ENCODE results near the gene DQX1.
A peak's percentile ranks its signal among the peaks of the same experiment; 100 is the strongest.

Gene DQX1

DNA sequence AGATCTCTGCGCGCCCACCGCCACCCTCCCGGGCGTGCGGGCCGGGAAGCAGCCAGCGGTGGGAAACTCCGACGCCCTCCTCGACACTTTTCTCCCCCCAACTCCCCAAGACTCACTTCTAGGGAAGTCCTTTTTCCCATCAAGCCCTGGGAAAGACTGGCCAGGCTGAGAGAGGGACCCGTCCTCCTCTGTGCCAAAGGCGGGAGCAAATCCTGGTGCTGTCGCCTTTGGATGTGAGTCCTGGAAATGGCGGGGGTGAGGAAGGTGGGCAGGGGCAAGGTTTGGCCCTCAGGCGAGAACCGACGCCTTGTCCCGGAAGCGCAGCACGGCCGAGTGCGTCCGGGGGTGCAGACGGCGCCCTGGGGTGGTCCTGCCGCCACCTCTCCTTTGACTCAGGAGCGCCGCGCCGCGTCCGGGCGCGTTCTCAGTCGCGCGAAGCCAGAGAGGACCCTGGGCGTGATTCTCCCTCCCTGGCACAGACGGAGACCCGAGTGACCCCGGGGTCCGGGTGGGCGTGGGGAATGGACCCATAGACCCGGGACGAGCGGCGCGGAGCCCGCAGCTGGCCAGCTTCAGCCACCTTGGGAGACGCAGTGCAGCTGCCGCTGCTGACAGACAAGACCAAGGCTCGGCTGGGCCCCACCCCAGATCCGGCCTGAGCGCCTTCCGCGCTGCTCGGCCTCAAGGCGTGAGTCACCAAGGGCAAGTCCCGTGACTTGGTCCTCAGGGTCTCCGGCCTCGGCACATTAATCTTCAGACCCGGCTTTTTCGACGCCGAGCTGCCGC, 23.1 kb downstream of the DQX1 start:
- DNase-seq (ENCODE audit: low read depth) = peak; percentile 83
- TF ChIP-seq, protein P1, sequence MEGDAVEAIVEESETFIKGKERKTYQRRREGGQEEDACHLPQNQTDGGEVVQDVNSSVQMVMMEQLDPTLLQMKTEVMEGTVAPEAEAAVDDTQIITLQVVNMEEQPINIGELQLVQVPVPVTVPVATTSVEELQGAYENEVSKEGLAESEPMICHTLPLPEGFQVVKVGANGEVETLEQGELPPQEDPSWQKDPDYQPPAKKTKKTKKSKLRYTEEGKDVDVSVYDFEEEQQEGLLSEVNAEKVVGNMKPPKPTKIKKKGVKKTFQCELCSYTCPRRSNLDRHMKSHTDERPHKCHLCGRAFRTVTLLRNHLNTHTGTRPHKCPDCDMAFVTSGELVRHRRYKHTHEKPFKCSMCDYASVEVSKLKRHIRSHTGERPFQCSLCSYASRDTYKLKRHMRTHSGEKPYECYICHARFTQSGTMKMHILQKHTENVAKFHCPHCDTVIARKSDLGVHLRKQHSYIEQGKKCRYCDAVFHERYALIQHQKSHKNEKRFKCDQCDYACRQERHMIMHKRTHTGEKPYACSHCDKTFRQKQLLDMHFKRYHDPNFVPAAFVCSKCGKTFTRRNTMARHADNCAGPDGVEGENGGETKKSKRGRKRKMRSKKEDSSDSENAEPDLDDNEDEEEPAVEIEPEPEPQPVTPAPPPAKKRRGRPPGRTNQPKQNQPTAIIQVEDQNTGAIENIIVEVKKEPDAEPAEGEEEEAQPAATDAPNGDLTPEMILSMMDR (conservative IDR thresholded peaks at IDR 0.05; ENCODE audit: low read length) = peak; percentile 35; the same call in 1 of the 2 replicates
- H3K4me3 ChIP-seq (ENCODE audit: low read length) = peak overlapping the region; percentile 78

DNA sequence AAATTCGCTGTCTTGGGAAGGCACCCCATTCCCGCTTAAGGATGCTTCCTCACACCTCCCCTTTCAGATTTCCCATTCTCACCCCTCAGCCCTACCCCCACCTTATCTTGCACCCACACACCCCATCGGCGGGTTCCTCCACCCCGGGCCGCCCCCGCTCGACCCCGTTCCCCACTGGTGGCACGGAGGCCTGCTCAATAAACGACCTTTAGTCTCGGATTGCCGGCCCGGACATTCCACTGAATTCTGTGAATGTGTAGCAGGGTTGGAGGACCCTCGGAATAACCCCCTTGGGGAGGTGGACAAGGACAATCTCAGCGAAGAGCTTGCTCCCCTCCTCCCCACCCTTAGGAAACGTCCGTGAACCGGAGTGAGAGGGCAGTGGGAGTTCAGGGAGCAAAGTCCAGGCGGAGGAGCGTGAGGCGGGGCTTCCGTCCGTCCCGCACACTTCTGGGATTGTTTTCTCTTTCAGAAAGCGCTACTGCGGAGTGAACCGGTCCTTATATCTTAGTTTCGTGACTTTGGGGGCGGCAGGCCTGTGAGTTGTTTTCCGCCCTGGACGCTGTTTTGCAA, 23.8 kb downstream of the DQX1 start:
- TF ChIP-seq, protein P1 (conservative IDR thresholded peaks at IDR 0.05; ENCODE audit: low read length) = no peak
- DNase-seq (ENCODE audit: low read depth) = no peak
- H3K4me3 ChIP-seq (ENCODE audit: low read length) = peak overlapping the region; percentile 78

DNA sequence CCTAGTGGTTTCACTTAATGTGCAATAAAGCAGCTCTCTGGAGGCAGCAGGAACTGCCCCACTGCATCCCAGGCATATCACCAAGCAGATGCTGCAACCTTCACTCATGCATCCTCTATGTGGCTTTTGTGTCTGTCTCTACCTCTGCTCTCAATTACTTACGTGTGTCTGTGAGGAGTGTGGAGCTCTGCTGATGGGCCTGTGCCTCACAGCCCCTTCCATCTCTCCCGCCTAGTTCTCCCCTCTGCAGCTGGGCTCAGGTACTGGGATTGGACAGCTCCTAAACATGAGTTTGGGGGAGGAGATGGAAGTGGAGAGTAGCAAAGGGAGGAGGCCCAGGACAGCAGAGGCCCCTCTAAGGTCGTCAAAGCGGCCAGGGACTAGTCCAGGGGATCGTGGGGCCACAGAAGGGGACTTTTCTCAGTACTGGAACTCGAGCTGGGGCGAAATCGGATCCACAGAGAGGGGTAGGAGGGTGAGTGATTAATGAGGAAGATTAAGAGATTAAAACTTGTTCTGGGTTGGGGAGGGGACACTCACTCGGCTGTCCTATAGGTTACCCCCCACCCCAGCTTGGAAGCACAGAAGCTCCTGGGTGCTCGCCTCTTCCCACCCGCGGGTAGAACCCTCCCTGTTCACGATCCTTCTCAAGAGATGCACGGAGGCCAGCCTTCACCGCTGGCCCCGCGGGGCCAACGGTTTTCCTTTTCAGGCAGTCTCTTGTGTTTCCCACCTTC, 24.5 kb downstream of the DQX1 start:
- H3K4me3 ChIP-seq (ENCODE audit: low read length) = peak overlapping the region; percentile 78
- DNase-seq (ENCODE audit: low read depth) = no peak

DNA sequence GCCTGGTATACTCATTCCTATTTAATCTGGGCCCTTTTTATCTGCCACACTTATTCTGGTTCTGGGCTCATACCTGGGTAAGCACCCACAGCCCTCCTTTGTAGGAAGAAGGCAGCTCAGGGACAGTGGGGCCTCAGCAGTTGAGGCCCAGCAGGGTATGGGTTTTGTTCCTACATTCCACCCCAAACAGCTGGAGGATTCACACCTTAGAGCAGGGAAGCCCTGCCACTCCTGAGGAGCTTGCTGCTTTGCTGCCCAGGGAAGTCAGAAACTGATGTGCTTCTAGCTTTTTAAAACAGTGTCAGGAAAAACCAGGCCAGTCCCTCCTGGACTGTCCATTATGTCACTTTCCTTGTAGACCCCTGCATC, 25.5 kb downstream of the DQX1 start:
- TF ChIP-seq, protein P1 (conservative IDR thresholded peaks at IDR 0.05; ENCODE audit: low read length) = no peak
- DNase-seq (ENCODE audit: low read depth) = no peak
- no peak overlapping the region for H3K4me3 ChIP-seq (ENCODE audit: low read length)

More for the DNA sequence above, 24.5 kb downstream of the DQX1 start:
- TF ChIP-seq, protein P1 (conservative IDR thresholded peaks at IDR 0.05; ENCODE audit: low read length) = no peak

DNA sequence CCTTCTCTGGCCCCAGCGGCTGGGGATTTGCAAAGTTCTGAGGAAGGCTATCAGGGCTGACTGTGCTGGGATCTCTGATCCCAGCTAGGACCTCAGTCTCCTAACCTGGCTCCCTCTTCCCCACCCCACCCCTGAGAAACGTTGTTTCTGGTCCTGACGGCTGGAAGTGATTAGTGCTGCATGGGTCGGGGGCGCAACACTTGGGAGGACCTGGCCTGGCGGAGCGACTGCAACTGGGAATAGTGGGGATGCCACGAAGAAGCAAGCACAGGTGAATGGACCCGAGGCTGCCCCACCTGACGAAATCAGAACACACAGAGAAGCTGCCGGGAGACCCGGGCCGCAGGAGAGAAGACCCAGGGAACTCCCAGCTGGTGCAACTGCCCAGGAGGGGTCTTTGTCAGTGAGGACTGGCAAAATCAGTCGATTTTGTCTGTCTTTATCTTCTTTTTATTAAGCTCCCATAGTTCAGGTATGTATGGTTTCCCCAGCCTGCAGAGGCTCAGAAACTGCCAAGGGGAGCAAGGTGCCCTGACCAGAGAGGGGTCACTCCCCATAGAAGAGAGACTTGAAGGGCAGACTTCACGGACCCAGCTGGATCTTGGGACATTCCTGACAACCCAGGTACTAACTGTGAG, 26.0 kb downstream of the DQX1 start:
- no peak for DNase-seq (ENCODE audit: low read depth)
- TF ChIP-seq, protein P1 (conservative IDR thresholded peaks at IDR 0.05; ENCODE audit: low read length) = no peak
- peak overlapping the region; percentile 22; the same call in 1 of the 2 replicates for H3K4me3 ChIP-seq (ENCODE audit: low read length)

DNA sequence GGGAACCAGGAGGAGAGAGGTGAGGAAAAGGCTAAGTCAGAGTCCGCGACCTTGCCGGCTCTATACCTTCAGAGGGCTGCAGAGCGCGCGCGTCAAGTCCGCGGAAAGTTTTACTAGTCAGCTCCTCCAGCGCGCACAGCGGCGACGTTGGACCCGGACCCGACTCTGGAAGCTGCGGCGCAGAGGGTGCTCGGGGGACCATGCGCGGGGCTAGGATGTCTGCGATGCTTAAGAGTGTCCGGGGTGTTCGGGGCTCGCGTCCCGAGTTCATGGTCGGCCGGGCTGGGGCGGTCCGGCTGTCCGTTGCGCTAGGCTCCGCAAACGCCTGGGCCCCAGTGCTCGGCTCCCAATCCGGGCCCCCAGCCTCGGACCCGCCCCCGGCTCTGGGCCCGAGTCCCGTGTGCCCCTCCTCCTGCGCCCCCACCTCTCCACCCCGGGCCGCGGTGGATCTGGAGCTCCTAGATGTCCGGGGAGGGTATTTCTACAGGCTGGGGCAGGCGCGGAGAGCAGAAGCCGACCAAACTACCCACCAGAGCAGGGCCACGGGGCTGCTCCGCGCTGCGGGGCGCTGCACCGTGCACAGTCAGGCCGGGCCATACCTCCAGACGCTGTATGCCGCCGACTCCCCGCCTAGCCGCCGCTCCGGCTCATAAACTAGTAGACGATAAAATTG, 26.6 kb downstream of the DQX1 start, which contains the start of gene LBX2:
Gene LBX2 (minus strand): TSS at position 337 of the 673 bp plus-strand sequence. CDS start 66 bp downstream, at position 271.
- TF ChIP-seq, protein P1 (conservative IDR thresholded peaks at IDR 0.05; ENCODE audit: low read length) = no peak
- DNase-seq (ENCODE audit: low read depth) = no peak
- H3K4me3 ChIP-seq (ENCODE audit: low read length) = peak within 1 kb of the TSS; percentile 53
